Activated B cell treated with CpG ODN at 0.5 μM for 24 hours (primary cell): ENCODE results near the gene TH. TPM values are rescaled to one million over a fixed set of nuclear protein-coding genes. Genes with fewer than 3 reads are reported as not detected.

Experiments
- ATAC-seq: fragments of 200-7000 bp; cut with Tn5 transposase; one replicate; pipeline ENCODE4 v1.10.0; 2021; ENCODE audit warnings: low read depth, mild to moderate bottlenecking, moderate library complexity
- CTCF ChIA-PET: fragments of 350-600 bp; sonication (Branson Sonifier 250); formaldehyde crosslinking; loops from one replicate; lab custom pipeline; 2021; ENCODE audit warnings: antibody characterized with exemption; lab: Charles Lee
- POLR2A ChIA-PET: fragments of 350-600 bp; sonication (Branson Sonifier 250); formaldehyde crosslinking; loops from one replicate; lab custom pipeline; 2021; ENCODE audit warnings: antibody characterized with exemption; lab: Charles Lee
- DNase-seq: peaks from one replicate; pipeline ENCODE4 v3.0.0; 2022
- H3K27ac Mint-ChIP-seq: one replicate; pipeline ENCODE4 v1.8.0; 2020; ENCODE audit warnings: mixed read lengths
- H3K27me3 Mint-ChIP-seq: one replicate; pipeline ENCODE4 v1.8.0; 2021; ENCODE audit warnings: mixed read lengths
- H3K36me3 Mint-ChIP-seq: one replicate; pipeline ENCODE4 v1.8.0; 2021; ENCODE audit warnings: low read depth, mixed read lengths
- H3K4me1 Mint-ChIP-seq: one replicate; pipeline ENCODE4 v1.8.0; 2021; ENCODE audit warnings: mixed read lengths
- H3K4me3 Mint-ChIP-seq: one replicate; pipeline ENCODE4 v1.8.0; 2020; ENCODE audit warnings: mild to moderate bottlenecking, mixed read lengths
- H3K9me3 Mint-ChIP-seq: one replicate; pipeline ENCODE4 v1.8.0; 2020; ENCODE audit warnings: mixed read lengths
- intact Hi-C: fragments of 100-400 bp; cut with micrococcal nuclease; formaldehyde crosslinking; loops from one replicate; pipeline ENCODE4 v1.15.1; 2024
- total RNA-seq: library from RNA; stranded (reverse); gene quantifications from 2 replicates; pipeline ENCODE4 v1.2.3, GENCODE V29; 2022
- TF ChIP-seq, protein P1 (sequence below): fragments of 200-600 bp; IDR thresholded peaks from one replicate; pipeline ENCODE4 v1.8.0; 2022; ENCODE audit warnings: antibody characterized with exemption, mild to moderate bottlenecking

The TH gene
- total RNA-seq, 1 donor from 2014 or later = not detected

- ChIA-PET POLR2A (no interaction called here), CTCF (no interaction called here)
- no peak for DNase-seq
- no peak overlapping the region for H3K27ac Mint-ChIP-seq
- no peak for ATAC-seq
- no peaks in the 10 kb centered on the region for H3K4me1 Mint-ChIP-seq
- no peaks in the 10 kb centered on the region for H3K36me3 Mint-ChIP-seq
- TF ChIP-seq, protein P1, sequence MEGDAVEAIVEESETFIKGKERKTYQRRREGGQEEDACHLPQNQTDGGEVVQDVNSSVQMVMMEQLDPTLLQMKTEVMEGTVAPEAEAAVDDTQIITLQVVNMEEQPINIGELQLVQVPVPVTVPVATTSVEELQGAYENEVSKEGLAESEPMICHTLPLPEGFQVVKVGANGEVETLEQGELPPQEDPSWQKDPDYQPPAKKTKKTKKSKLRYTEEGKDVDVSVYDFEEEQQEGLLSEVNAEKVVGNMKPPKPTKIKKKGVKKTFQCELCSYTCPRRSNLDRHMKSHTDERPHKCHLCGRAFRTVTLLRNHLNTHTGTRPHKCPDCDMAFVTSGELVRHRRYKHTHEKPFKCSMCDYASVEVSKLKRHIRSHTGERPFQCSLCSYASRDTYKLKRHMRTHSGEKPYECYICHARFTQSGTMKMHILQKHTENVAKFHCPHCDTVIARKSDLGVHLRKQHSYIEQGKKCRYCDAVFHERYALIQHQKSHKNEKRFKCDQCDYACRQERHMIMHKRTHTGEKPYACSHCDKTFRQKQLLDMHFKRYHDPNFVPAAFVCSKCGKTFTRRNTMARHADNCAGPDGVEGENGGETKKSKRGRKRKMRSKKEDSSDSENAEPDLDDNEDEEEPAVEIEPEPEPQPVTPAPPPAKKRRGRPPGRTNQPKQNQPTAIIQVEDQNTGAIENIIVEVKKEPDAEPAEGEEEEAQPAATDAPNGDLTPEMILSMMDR = no peak
- no peak overlapping the region for H3K4me3 Mint-ChIP-seq
- intact Hi-C loops = no loop called here
- H3K9me3 Mint-ChIP-seq = no peaks in the 10 kb centered on the region
- no peaks in the 10 kb centered on the region for H3K27me3 Mint-ChIP-seq
Observed at GRCh38 chr11:2177076-2177475, 5.5 kb upstream of the TH start.

GRCh38 chr11:2176389-2176900, 4.8 kb upstream of the TH start:
- H3K27me3 Mint-ChIP-seq = no peaks in the 10 kb centered on the region
- DNase-seq (no peak), ATAC-seq (no peak)
- H3K36me3 Mint-ChIP-seq = no peaks in the 10 kb centered on the region
- intact Hi-C loops = no loop called here
- H3K4me1 Mint-ChIP-seq = no peaks in the 10 kb centered on the region
- H3K9me3 Mint-ChIP-seq = no peaks in the 10 kb centered on the region
- H3K27ac Mint-ChIP-seq = peak overlapping the region; percentile 51
- TF ChIP-seq, protein P1 = no peak
- ChIA-PET CTCF (no interaction called here), POLR2A (no interaction called here)
- H3K4me3 Mint-ChIP-seq = no peak overlapping the region

- H3K4me1 Mint-ChIP-seq = no peaks in the 10 kb centered on the region
- H3K9me3 Mint-ChIP-seq = no peaks in the 10 kb centered on the region
- TF ChIP-seq, protein P1 = no peak
- CTCF ChIA-PET = no interaction called here
- no peak for DNase-seq
- POLR2A ChIA-PET = no interaction called here
- no peaks in the 10 kb centered on the region for H3K27me3 Mint-ChIP-seq
- H3K27ac Mint-ChIP-seq = no peak overlapping the region
- no peaks in the 10 kb centered on the region for H3K36me3 Mint-ChIP-seq
- no peak overlapping the region for H3K4me3 Mint-ChIP-seq
- no peak for ATAC-seq
- intact Hi-C loops = no loop called here
Observed at GRCh38 chr11:2175659-2176058, 4.0 kb upstream of the TH start.

- no peak for ATAC-seq
- CTCF ChIA-PET = no interaction called here
Observed at GRCh38 chr11:2174361-2174760, 2.7 kb upstream of the TH start.

DNA sequence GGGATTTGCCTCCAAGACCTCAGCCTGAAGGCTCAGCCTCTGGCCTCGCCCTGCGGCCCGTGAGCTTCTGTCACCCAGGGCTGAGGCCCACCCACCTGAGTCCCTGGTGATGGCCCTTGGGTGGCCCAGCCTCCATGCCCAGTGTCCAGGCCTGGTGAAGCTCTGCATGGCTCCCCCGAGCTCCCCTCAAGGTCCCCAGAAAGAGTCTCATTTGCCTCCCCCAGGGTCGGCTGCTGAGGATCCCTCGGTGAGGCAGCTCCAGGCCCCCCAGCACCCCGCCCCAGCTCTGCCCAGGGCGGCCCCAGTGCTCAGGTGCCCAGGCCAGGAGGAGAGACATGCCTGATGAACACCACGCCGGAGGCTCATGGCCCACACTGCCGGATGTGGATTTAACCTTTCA, 2.1 kb upstream of the TH start:
- intact Hi-C loops = no loop called here
- H3K27ac Mint-ChIP-seq = no peak overlapping the region
- H3K9me3 Mint-ChIP-seq = no peaks in the 10 kb centered on the region
- ATAC-seq = no peak
- H3K36me3 Mint-ChIP-seq = no peaks in the 10 kb centered on the region
- H3K4me1 Mint-ChIP-seq = no peaks in the 10 kb centered on the region
- H3K4me3 Mint-ChIP-seq = no peak overlapping the region
- no peaks in the 10 kb centered on the region for H3K27me3 Mint-ChIP-seq
- ChIA-PET CTCF (no interaction called here), POLR2A (no interaction called here)
- no peak for DNase-seq
- TF ChIP-seq, protein P1 = no peak

More at GRCh38 chr11:2174361-2174760, 2.7 kb upstream of the TH start:
- Mint-ChIP-seq H3K9me3 (no peaks in the 10 kb centered on the region), H3K4me3 (no peak overlapping the region), H3K27ac (no peak overlapping the region), H3K4me1 (no peaks in the 10 kb centered on the region), H3K36me3 (no peaks in the 10 kb centered on the region), H3K27me3 (no peaks in the 10 kb centered on the region)
- no peak for DNase-seq
- TF ChIP-seq, protein P1 = no peak
- intact Hi-C loops = no loop called here
- POLR2A ChIA-PET = no interaction called here
